Right ventricle myocardium inferior (tissue), 1 donor: ENCODE measurements around the gene CD82. TPM values are rescaled to one million over a fixed set of nuclear protein-coding genes. Genes with fewer than 3 reads are reported as not detected.

Source experiments
- ATAC-seq: fragments of 200-7000 bp; cut with Tn5 transposase; one replicate; pipeline ENCODE4 v1.9.1; 2020; ENCODE audit warnings: mild to moderate bottlenecking, moderate library complexity
- DNase-seq: peaks from one replicate; pipeline ENCODE4 v3.0.0; 2021; ENCODE audit errors: missing footprints
- intact Hi-C: fragments of 100-400 bp; cut with DNase I; formaldehyde crosslinking; loops from one replicate; pipeline ENCODE4 v1.11.0; 2022
- total RNA-seq: library from RNA; stranded (reverse); fragmentation: NEBNext Ultra II Directional; extraction: Animal tissue kit (Norgen Biotek cat#: 25700); gene quantifications from one replicate; pipeline ENCODE4 v1.2.1, GENCODE V29; 2021
- donor health status: DM: no; HTN: yes; CAD: no; lungs with severe emphysema.

Gene CD82
- total RNA-seq, 1 donor from 2014 or later = 47.7 TPM

GRCh38 chr11:44607987-44608386, 42.5 kb downstream of the CD82 start:
- DNase-seq = no peak
- no peak for ATAC-seq
- intact Hi-C loops = no loop called here

DNA sequence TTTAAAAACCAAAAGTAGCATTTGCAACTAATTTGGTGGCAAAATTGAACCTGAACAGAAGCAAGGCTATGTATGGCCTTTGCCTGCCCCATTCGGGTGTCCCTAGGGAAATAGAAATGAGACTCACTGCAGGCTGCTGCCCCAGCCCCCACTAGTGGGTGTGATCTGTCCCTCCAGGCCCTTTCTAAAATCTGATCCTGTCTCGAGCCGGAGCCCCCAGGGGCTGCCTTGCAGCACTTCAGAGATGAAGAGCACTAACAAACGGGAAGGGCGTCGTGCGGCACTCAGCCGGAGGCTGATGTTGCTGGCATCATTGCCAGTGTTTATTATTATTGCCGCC, 43.2 kb downstream of the CD82 start:
- ATAC-seq = no peak
- no peak for DNase-seq
- intact Hi-C loops = no loop called here

DNA sequence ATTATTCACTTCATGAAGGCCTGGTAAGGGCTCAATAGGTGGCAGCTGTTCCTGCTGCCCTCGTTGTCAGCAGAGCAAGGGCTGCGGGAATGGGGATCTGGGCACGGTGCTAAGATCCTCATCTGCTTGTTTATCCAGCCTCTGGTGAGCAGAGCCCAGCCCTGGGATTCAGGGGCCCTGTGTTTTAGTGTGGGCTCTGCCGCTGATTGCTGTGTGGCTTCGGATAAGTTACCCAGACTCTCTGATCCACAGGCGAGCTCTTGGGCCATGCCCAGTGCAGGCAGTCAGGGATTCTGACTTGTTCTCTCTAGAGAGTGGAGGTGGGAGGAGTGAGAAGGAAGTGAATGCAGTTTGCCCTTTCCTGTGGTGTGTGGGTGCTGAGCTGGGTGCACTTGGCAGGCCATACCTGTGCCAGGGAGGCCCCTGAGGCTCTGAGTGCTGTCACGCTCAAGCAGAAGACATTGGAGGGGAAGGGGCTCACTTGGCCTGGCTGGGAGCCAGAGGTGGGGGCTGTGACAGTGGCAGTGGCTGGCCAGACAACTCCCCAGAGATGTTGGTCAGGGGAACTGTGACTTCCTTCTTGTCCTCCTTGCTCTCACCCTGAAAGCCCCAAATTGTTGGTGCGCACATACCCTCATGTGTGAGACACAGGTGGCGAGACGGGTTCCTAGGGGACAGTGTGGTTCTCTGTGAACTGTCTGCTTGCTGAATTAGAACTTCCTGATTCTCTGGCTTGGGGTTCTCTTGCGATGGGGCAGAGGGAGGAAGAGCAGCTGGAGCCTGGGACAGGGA, 43.7 kb downstream of the CD82 start:
- DNase-seq (no peak), ATAC-seq (no peak)
- intact Hi-C loops = no loop called here

GRCh38 chr11:44609783-44610155, 44.3 kb downstream of the CD82 start:
- ATAC-seq (no peak), DNase-seq (no peak)
- intact Hi-C loops = no loop called here

DNA sequence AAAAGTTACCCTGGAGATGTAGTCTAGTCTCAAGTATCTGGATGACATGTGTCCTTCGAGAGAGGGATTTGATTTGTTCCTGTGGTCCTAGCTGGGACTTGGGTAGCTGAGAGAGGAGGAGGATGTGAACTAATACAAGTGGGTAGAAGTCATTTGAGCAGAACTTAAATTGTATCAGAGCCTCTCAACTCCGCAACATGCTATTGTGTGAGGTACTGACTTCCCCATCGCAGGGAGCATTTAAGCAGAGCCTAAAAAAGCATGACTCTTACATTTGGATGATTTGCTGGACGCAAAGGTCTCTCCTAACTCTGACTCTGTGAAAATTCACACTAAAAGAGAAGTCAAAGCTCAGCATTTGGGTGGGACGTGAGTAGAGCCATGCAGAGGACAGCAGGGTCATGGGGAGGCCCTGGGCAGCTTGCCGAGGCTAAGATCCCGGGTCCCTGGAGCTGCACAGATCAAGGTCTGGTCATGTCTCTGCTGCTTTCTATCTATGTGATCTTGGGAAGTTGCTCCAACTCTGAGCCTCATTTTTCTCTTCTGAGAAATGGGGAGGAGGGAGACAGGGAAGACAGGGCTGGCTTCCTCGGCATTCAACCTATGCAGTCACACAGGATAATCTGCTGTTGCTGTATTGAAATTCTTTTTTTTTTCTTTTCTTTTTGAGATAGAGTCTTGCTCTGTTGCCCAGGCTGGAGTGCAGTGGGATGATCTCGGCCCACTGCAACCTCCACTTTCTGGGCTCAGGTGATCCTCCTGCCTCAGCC, 44.9 kb downstream of the CD82 start:
- no peak for DNase-seq
- intact Hi-C loops = no loop called here

GRCh38 chr11:44611088-44611487, 45.6 kb downstream of the CD82 start:
- ATAC-seq = peak; percentile 40
- intact Hi-C loops = no loop called here
- DNase-seq = no peak

More for the DNA sequence above, 44.9 kb downstream of the CD82 start:
- ATAC-seq = no peak

GRCh38 chr11:44611687-44612434, 46.4 kb downstream of the CD82 start:
- DNase-seq (no peak), ATAC-seq (no peak)
- intact Hi-C loops = no loop called here

GRCh38 chr11:44613153-44613552, 47.7 kb downstream of the CD82 start:
- DNase-seq (no peak), ATAC-seq (no peak)
- intact Hi-C loops = no loop called here

GRCh38 chr11:44614281-44614775, 48.9 kb downstream of the CD82 start:
- ATAC-seq = no peak
- DNase-seq = no peak
- intact Hi-C loops = loop anchor here (2.0 kb wide), 1 partner anchor 50 kb away; the partner anchor contains the start of gene CD82

DNA sequence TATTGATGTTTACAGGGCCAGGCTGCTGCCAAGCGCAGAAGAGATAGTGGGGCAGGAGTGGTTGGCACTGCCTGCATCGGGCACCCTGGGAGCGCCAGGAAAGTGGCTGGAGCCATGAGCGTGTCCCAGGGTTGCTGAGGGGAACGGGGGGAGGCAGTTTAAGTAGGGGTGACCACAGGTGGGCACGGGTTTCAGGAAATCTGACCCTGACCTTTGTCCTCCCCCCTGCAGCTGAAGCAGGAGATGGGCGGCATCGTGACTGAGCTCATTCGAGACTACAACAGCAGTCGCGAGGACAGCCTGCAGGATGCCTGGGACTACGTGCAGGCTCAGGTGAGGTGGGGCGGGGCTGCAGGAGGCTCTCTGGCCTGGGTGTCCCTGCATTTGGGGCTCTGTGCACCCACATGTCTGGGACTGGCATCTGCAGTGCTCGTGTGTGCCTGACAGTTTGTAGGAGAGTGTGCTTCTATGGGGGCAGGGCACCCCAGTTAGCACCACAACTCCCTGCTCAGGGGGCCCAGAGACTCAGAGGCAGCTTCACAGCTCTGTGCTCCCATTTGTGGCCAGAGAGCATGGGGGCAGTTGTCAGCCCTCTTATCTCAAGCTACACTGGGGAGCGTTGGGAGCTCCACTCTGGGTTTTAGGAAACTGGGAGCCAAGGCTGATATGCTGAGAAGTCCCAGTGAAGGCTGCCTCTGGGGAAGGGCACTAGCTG, 49.7 kb downstream of the CD82 start:
- peak; percentile 47 for DNase-seq
- intact Hi-C loops = loop anchor here (2.0 kb wide), 1 partner anchor 50 kb away; the partner anchor contains the start of gene CD82

GRCh38 chr11:44615913-44616791, 50.7 kb downstream of the CD82 start:
- intact Hi-C loops = loop anchor here (2.0 kb wide), 1 partner anchor 51 kb away; the partner anchor contains the start of gene CD82
- DNase-seq (peak; percentile 22), ATAC-seq (no peak)

More for the DNA sequence above, 49.7 kb downstream of the CD82 start:
- ATAC-seq = peak; percentile 41

DNA sequence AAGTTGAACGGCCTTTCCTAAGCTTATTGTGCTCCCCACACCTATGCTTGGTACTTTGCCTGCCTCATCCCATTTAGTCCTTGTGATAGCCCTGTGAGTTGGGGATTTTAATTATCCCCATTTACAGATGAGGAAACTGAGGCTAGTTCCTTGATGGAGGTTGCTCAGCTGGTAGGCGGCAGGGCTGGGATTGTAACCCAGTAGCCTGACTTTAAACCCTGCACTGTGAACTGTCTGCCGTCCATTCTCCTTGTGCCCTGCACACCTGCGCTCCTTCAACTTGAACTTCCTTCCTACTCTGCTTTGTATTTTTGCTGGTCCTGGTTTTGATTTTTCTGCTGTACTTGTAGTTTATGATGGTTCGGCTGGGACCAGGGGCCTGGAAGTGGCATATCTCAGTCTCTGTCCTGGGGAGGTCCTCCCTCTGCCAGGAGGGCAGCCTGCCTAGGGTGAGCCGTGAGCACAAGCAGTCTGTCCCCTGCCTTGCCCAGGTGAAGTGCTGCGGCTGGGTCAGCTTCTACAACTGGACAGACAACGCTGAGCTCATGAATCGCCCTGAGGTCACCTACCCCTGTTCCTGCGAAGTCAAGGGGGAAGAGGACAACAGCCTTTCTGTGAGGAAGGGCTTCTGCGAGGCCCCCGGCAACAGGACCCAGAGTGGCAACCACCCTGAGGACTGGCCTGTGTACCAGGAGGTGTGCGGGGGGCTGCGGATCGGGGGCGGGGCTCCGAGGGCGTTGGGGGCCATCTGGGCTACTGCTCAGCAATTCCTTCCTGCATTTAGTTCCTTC, 52.4 kb downstream of the CD82 start:
- ATAC-seq (no peak), DNase-seq (peak; percentile 11)
- intact Hi-C loops = loop anchor here (1.0 kb wide), 1 partner anchor 61 kb away; no protein-coding TSS in a partner anchor

DNA sequence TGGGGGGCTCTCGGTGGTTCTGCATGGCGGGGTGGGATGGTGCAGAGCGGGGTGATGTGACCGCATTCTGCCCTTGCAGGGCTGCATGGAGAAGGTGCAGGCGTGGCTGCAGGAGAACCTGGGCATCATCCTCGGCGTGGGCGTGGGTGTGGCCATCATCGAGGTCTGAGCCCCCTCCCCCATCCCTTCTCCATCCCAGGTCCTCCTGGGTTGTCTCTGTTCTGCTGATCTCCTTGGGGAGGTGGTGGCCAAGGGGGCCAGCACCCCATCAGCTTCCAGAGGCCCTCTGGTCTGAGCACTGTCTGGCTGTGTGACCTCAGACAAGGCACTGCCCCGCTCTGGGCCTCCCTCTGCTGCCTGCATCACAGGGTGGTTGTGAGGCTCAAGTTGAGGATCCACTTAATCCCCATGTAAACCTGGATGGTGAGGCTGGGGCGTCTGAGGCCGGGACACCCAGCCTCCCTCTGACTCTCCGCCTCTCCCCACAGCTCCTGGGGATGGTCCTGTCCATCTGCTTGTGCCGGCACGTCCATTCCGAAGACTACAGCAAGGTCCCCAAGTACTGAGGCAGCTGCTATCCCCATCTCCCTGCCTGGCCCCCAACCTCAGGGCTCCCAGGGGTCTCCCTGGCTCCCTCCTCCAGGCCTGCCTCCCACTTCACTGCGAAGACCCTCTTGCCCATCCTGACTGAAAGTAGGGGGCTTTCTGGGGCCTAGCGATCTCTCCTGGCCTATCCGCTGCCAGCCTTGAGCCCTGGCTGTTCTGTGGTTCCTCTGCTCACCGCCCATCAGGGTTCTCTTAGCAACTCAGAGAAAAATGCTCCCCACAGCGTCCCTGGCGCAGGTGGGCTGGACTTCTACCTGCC, 53.3 kb downstream of the CD82 start:
- intact Hi-C loops = no loop called here
- ATAC-seq (no peak), DNase-seq (peak; percentile 37)

DNA sequence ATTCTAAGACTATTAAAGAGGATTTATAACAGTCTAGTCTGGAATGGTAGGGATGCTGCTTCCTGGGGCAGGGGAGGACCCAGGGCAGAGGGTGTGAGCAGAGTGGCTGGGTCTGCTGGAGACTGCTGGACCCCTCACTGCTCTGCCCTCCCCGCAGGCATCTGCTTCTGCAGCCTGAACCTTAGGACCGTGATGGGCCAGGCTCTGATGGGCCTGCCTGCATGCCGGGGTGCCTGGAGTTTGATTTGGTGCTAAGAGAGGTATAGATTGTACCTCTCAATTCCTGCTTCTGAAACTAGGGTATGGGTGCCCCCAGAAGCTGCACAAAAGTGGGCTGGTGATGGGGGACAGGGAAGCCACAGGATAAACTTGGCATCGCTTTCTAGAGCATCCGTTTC, 54.9 kb downstream of the CD82 start:
- intact Hi-C loops = no loop called here
- DNase-seq = no peak

GRCh38 chr11:44621140-44621681, 55.7 kb downstream of the CD82 start:
- intact Hi-C loops = loop anchor here (1.0 kb wide), 2 partner anchors 273 to 290 kb away; no protein-coding TSS in a partner anchor
- ATAC-seq = peak; percentile 71
- peak; percentile 89 for DNase-seq

More for the DNA sequence above, 54.9 kb downstream of the CD82 start:
- ATAC-seq = no peak
